HG03354 (cell line): ENCODE measurements around the gene HLCS.

Experiments
- ATAC-seq: cut with Tn5 transposase; IDR thresholded peaks from one replicate; pipeline ENCODE4 v1.9.1; 2021; ENCODE audit warnings: mild to moderate bottlenecking; ENCODE audit not compliant: unreplicated experiment, poor library complexity, severe bottlenecking

Gene HLCS

DNA sequence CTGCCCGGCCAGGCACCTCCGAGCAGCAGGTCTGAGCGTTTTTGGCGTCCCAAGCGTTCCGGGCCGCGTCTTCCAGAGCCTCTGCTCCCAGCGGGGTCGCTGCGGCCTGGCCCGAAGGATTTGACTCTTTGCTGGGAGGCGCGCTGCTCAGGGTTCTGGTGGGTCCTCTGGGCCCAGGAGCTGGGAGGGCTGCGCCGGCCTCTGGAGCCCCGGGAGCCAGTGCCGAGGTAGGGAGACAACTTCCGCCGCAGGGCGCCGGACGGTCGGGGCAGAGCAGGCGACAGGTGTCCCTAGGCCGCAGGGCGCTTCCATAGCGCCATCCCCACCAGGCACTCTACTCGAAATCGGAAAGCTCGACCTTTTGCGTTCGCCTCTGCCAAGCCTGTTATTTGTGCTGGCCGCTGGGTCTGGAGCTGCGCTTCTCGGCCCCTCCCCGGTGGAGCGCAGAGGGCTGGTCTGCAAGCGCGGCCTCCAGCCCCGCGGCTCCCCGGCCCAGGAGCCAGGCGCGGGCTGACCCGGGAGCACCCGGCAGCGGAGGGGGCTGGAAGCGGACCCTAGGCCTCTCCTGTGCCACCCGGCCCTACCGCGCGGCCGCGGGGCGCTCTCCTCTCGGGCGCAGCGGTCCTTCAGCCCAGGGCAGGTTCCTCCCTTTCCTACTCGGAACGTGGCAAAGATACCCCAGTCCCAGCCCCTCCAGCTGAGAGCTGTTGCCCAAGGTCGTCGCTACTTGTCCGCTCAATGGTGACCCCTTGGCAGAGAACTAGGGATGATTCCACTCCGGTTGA, 265.3 kb downstream of the HLCS start:
- no peak for ATAC-seq
